Natural killer cell (primary cell): Measurements from ENCODE around the gene CIAO3. TPM values are rescaled to one million over a fixed set of nuclear protein-coding genes. Genes with fewer than 3 reads are reported as not detected.

Experiments
- ATAC-seq, 3 donors: fragments of 150-1000 bp in 2 of 3; fragments of 200-7000 bp in 1 of 3; cut with Tn5 transposase; 1 replicate in 1 of 3; 2 replicates in 2 of 3; pipeline ENCODE4 v1.10.0; 2021; ENCODE audit warnings: mild to moderate bottlenecking in 2 of 3, moderate library complexity in 2 of 3
- DNase-seq, 2 donors: peaks; one replicate each; pipeline versions ENCODE4 v3.0.0 to v3.0.0-alpha.2; 2013 to 2021; ENCODE audit warnings: mixed read lengths in 1 of 2
- H3K27ac ChIP-seq: one replicate; pipeline ENCODE4 v1.5.1; 2013; ENCODE audit warnings: mild to moderate bottlenecking, low read length
- H3K27me3 ChIP-seq: one replicate; pipeline ENCODE4 v1.6.1; 2013; ENCODE audit warnings: low read length; ENCODE audit not compliant: control insufficient read depth, insufficient read depth
- H3K36me3 ChIP-seq: one replicate; pipeline ENCODE4 v1.6.1; 2013; ENCODE audit warnings: low read length; ENCODE audit not compliant: control insufficient read depth, insufficient read depth
- H3K4me1 ChIP-seq: one replicate; pipeline ENCODE4 v1.6.1; 2013; ENCODE audit warnings: low read length; ENCODE audit not compliant: control insufficient read depth, insufficient read depth
- H3K4me3 ChIP-seq: one replicate; pipeline ENCODE4 v1.5.1; 2013; ENCODE audit warnings: low read length
- H3K9me3 ChIP-seq: one replicate; pipeline ENCODE4 v1.6.1; 2013; ENCODE audit warnings: low read length; ENCODE audit not compliant: control insufficient read depth, insufficient read depth
- H3K27ac Mint-ChIP-seq, 2 donors: one replicate each; pipeline ENCODE4 v1.8.0; 2022; ENCODE audit warnings: mild to moderate bottlenecking in 2 of 2, mixed read lengths in 2 of 2, moderate library complexity in 1 of 2
- H3K27me3 Mint-ChIP-seq, 2 donors: one replicate each; pipeline ENCODE4 v1.8.0; 2022; ENCODE audit warnings: low read depth in 2 of 2, mixed read lengths in 2 of 2
- H3K36me3 Mint-ChIP-seq: one replicate; pipeline ENCODE4 v1.8.0; 2022; ENCODE audit warnings: mixed read lengths
- H3K4me1 Mint-ChIP-seq, 2 donors: one replicate each; pipeline ENCODE4 v1.8.0; 2022; ENCODE audit warnings: mixed read lengths in 2 of 2
- H3K4me3 Mint-ChIP-seq: one replicate; pipeline ENCODE4 v1.8.0; 2022; ENCODE audit warnings: mild to moderate bottlenecking, moderate library complexity, mixed read lengths
- H3K9me3 Mint-ChIP-seq, 2 donors: one replicate each; pipeline ENCODE4 v1.8.0; 2022; ENCODE audit warnings: mixed read lengths in 2 of 2
- CTCF ChIP-seq: fragments of 200-600 bp; IDR thresholded peaks from one replicate; pipeline ENCODE4 v1.8.0; 2022; ENCODE audit warnings: antibody characterized with exemption
- WGBS: methylation state at CpG from one replicate; pipeline ENCODE4 v1.1.7; 2013; ENCODE audit warnings: missing lambda C conversion rate; ENCODE audit not compliant: insufficient coverage; 5-methylcytosine and 5-hydroxymethylcytosine counted together
- intact Hi-C: fragments of 100-400 bp; cut with micrococcal nuclease; formaldehyde crosslinking; loops from one replicate; pipeline ENCODE4 v1.14.2; 2022
- total RNA-seq, 4 donors: library from RNA; stranded (reverse); fragments of 120-200 nt in 1 of 4; gene quantifications; one replicate each; pipeline versions ENCODE4 v1.2.3 to v1.2.4, GENCODE V29; 2013 to 2022

CIAO3 gene
- total RNA-seq, 3 donors from 2014 or later (not counting 1 experiment from before 2014, with no cell fraction given): 36.9 to 39.8 (median 37.5) TPM

- Histone ChIP-seq H3K36me3 (no peaks in the 10 kb centered on the region), H3K9me3 (no peaks in the 10 kb centered on the region), H3K27ac (no peak overlapping the region), H3K4me3 (no peak overlapping the region), H3K27me3 (peaks cover 10% of the 10 kb centered on the region), H3K4me1 (peaks cover 48% of the 10 kb centered on the region)
- no peaks in the 10 kb centered on the region for H3K36me3 Mint-ChIP-seq
- no peak for DNase-seq
- H3K27ac Mint-ChIP-seq: no peak overlapping the region
- no peaks in the 10 kb centered on the region for H3K9me3 Mint-ChIP-seq
- peaks cover 0 to 25% of the 10 kb centered on the region in 2 donors for H3K4me1 Mint-ChIP-seq
- 85% methylated on average over 32 of the region's 32 CpGs for WGBS
- ATAC-seq: no peak
- TF ChIP-seq CTCF: no peak
- peaks cover 0 to 4% of the 10 kb centered on the region in 2 donors for H3K27me3 Mint-ChIP-seq
- H3K4me3 Mint-ChIP-seq: no peak overlapping the region
- intact Hi-C loops: loop anchor here (10.0 kb wide), 1 partner anchor 337 kb away; no protein-coding TSS in a partner anchor
These were observed 23.1 kb downstream of the CIAO3 start for GRCh38 chr16:717450-718245.

GRCh38 chr16:716768-717325 lies 23.9 kb downstream of the CIAO3 start:
- peaks cover 40% of the 10 kb centered on the region for H3K4me1 ChIP-seq
- TF ChIP-seq CTCF: no peak
- 94% methylated on average over 29 of the region's 29 CpGs for WGBS
- intact Hi-C loops: loop anchor here (10.0 kb wide), 1 partner anchor 338 kb away; no protein-coding TSS in a partner anchor
- no peak overlapping the region for H3K4me3 ChIP-seq
- Mint-ChIP-seq H3K4me1 (peaks cover 0 to 23% of the 10 kb centered on the region in 2 donors), H3K36me3 (no peaks in the 10 kb centered on the region), H3K9me3 (no peaks in the 10 kb centered on the region), H3K27me3 (peaks cover 0 to 4% of the 10 kb centered on the region in 2 donors), H3K4me3 (peak overlapping the region; percentile 63), H3K27ac (no peak overlapping the region)
- ATAC-seq: no peak
- no peaks in the 10 kb centered on the region for H3K9me3 ChIP-seq
- no peak overlapping the region for H3K27ac ChIP-seq
- no peaks in the 10 kb centered on the region for H3K36me3 ChIP-seq
- no peak for DNase-seq
- H3K27me3 ChIP-seq: peaks cover 10% of the 10 kb centered on the region

GRCh38 chr16:716200-716568 lies 24.6 kb downstream of the CIAO3 start:
- H3K4me3 ChIP-seq: no peak overlapping the region

More at GRCh38 chr16:716200-716568, 24.6 kb downstream of the CIAO3 start:
- H3K4me3 Mint-ChIP-seq: peak overlapping the region; percentile 63
- peaks cover 0 to 23% of the 10 kb centered on the region in 2 donors for H3K4me1 Mint-ChIP-seq
- Histone ChIP-seq H3K27ac (no peak overlapping the region), H3K27me3 (peaks cover 10% of the 10 kb centered on the region), H3K36me3 (no peaks in the 10 kb centered on the region), H3K9me3 (no peaks in the 10 kb centered on the region), H3K4me1 (peaks cover 36% of the 10 kb centered on the region)
- ATAC-seq: no peak
- H3K9me3 Mint-ChIP-seq: no peaks in the 10 kb centered on the region
- H3K27ac Mint-ChIP-seq: no peak overlapping the region
- H3K27me3 Mint-ChIP-seq: peaks cover 0 to 4% of the 10 kb centered on the region in 2 donors
- 43% methylated on average over 9 of the region's 12 CpGs for WGBS
- TF ChIP-seq CTCF: no peak
- H3K36me3 Mint-ChIP-seq: no peaks in the 10 kb centered on the region
- intact Hi-C loops: loop anchor here (10.0 kb wide), 1 partner anchor 339 kb away; no protein-coding TSS in a partner anchor
- DNase-seq: no peak
